ENCODE data around the gene LRP1.

GRCh38 chr12:57215065-57215464, 86.8 kb downstream of the LRP1 start:
- no peak for TF ChIP-seq CTCF (conservative IDR thresholded peaks at IDR 0.05; ENCODE audit: low read depth, low read length)
- no peak for TF ChIP-seq EZH2 (IDR thresholded peaks at IDR 0.05; ENCODE audit: low read length, unreplicated experiment)
- no peak for TF ChIP-seq EZH2phosphoT487 (IDR thresholded peaks at IDR 0.05; ENCODE audit: borderline replicate concordance, low read length)
